ENCODE results near the gene ZNF263. TPM values are rescaled to one million over a fixed set of nuclear protein-coding genes. Genes with fewer than 3 reads are reported as not detected.

The ZNF263 gene
- total and polyA plus RNA-seq, 9 of the 15 experiments (the other 6 are each of a cell fraction or from before 2014, with no cell fraction given) = 4.6 to 48.3 (median 31.8) TPM

- no peak for TF ChIP-seq CHD7 (IDR thresholded peaks at IDR 0.05; ENCODE audit: low read depth, low read length)
- TF ChIP-seq NKRF (IDR thresholded peaks at IDR 0.05; ENCODE audit: borderline replicate concordance) = peak; percentile 98
- TF ChIP-seq NELFE (IDR thresholded peaks at IDR 0.05; ENCODE audit: insufficient read depth, insufficient read length) = no peak
- peak in 1 of 2 experiments; percentile 37; a peak in 2 of 4 replicates for TF ChIP-seq NONO (IDR thresholded peaks at IDR 0.05; ENCODE audit: low read depth in 2 of 2, low read length in 1 of 2)
- TF ChIP-seq ZNF263 (CRISPR knock-in tag; IDR thresholded peaks at IDR 0.05; ENCODE audit: borderline replicate concordance) = no peak; the same call in 1 of the 2 replicates
- TF ChIP-seq ZNF280A (IDR thresholded peaks at IDR 0.05; ENCODE audit: low read depth, partially characterized antibody) = no peak
- no peak for TF ChIP-seq RNF219 (CRISPR knock-in tag; IDR thresholded peaks at IDR 0.05)
Observed at GRCh38 chr16:3264137-3265036, 18.9 kb upstream of the ZNF263 start (continued).
